ENCODE results near the gene UNKL. TPM values are rescaled to one million over a fixed set of nuclear protein-coding genes. Genes with fewer than 3 reads are reported as not detected.

The UNKL gene
- total RNA-seq, 1 donor from 2014 or later: 26.2 TPM

GRCh38 chr16:1351582-1352362 lies 62.7 kb downstream of the UNKL start, which contains the start of the genes GNPTG and TSR3:
Gene GNPTG (plus strand): TSS chr16:1351931. CDS start chr16:1351966, 35 bp downstream.
Gene TSR3 (minus strand): TSS chr16:1351878. CDS start chr16:1351804, 74 bp downstream.
- Mint-ChIP-seq H3K9me3 (no peaks in the 10 kb centered on the region), H3K27me3 (ENCODE audit: low read depth) (peaks cover 6% of the 10 kb centered on the region), H3K4me3 (peak within 1 kb of the TSS; percentile 89), H3K36me3 (ENCODE audit: low read depth) (peaks cover 4% of the 10 kb centered on the region), H3K4me1 (peaks cover 14% of the 10 kb centered on the region), H3K27ac (ENCODE audit: unreplicated experiment) (no peak within 1 kb of the TSS)
- peak; percentile 80 for DNase-seq (ENCODE audit: low read depth, low spot score)
- TF ChIP-seq, protein P1, sequence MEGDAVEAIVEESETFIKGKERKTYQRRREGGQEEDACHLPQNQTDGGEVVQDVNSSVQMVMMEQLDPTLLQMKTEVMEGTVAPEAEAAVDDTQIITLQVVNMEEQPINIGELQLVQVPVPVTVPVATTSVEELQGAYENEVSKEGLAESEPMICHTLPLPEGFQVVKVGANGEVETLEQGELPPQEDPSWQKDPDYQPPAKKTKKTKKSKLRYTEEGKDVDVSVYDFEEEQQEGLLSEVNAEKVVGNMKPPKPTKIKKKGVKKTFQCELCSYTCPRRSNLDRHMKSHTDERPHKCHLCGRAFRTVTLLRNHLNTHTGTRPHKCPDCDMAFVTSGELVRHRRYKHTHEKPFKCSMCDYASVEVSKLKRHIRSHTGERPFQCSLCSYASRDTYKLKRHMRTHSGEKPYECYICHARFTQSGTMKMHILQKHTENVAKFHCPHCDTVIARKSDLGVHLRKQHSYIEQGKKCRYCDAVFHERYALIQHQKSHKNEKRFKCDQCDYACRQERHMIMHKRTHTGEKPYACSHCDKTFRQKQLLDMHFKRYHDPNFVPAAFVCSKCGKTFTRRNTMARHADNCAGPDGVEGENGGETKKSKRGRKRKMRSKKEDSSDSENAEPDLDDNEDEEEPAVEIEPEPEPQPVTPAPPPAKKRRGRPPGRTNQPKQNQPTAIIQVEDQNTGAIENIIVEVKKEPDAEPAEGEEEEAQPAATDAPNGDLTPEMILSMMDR (conservative IDR thresholded peaks at IDR 0.05): no peak

GRCh38 chr16:1351215-1351581 lies 63.3 kb downstream of the UNKL start:
- peaks cover 4% of the 10 kb centered on the region for H3K36me3 Mint-ChIP-seq (ENCODE audit: low read depth)
- peaks cover 14% of the 10 kb centered on the region for H3K4me1 Mint-ChIP-seq
- H3K27ac Mint-ChIP-seq (ENCODE audit: unreplicated experiment): no peak overlapping the region
- TF ChIP-seq, protein P1 (conservative IDR thresholded peaks at IDR 0.05): no peak
- no peaks in the 10 kb centered on the region for H3K9me3 Mint-ChIP-seq
- H3K4me3 Mint-ChIP-seq: peak overlapping the region; percentile 81
- peaks cover 6% of the 10 kb centered on the region for H3K27me3 Mint-ChIP-seq (ENCODE audit: low read depth)
- no peak for DNase-seq (ENCODE audit: low read depth, low spot score)

DNA sequence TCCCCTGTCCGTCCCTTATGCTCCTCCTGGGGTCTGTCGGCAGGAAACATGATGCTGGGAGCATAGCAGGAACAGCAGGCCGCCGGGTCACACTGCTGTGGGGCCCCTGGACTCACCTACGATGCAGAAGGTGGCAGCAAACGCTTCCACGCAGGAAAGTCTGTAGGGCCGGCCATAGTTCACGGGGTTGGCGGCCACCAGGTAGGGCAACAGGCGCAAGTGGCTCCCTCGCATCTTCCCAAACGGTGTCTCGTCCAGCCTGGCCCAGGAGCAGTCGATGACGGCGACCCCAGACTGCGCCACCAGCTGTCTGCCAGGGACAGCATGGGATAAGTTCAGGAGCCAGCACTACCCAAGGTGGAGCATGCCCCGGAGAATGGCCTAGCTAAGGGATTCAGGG lies 63.8 kb downstream of the UNKL start:
- Mint-ChIP-seq H3K4me3 (peak overlapping the region; percentile 81), H3K36me3 (ENCODE audit: low read depth) (peaks cover 4% of the 10 kb centered on the region), H3K27ac (ENCODE audit: unreplicated experiment) (no peak overlapping the region), H3K9me3 (no peaks in the 10 kb centered on the region), H3K27me3 (ENCODE audit: low read depth) (peaks cover 6% of the 10 kb centered on the region), H3K4me1 (peaks cover 14% of the 10 kb centered on the region)
- TF ChIP-seq, protein P1 (conservative IDR thresholded peaks at IDR 0.05): no peak
- no peak for DNase-seq (ENCODE audit: low read depth, low spot score)

GRCh38 chr16:1349951-1350350 lies 64.6 kb downstream of the UNKL start:
- Mint-ChIP-seq H3K27ac (ENCODE audit: unreplicated experiment) (no peak overlapping the region), H3K27me3 (ENCODE audit: low read depth) (peaks cover 6% of the 10 kb centered on the region), H3K4me1 (peaks cover 14% of the 10 kb centered on the region), H3K9me3 (no peaks in the 10 kb centered on the region), H3K36me3 (ENCODE audit: low read depth) (peaks cover 4% of the 10 kb centered on the region), H3K4me3 (peak overlapping the region; percentile 81)
- TF ChIP-seq, protein P1 (conservative IDR thresholded peaks at IDR 0.05): no peak
- DNase-seq (ENCODE audit: low read depth, low spot score): no peak

DNA sequence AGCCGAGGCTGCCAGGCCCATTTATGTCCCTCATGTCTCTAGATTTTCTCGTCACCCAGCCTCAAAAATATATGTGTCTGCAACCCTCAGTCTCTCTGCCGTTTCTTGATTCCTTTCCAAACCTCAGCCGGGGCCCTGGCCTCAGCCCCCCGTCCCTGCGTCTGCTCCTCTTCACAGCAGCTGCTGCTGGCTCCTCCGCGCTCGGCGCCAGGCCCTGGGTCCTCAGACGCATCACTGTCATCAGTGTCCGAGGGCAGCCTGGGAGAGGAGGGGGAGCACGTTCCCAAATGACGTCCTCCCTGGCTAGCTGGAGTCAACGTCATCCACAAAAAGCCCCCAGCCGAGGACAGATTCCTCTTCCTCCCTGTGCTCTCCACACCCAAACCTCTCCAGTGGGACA lies 65.2 kb downstream of the UNKL start:
- H3K4me1 Mint-ChIP-seq: peaks cover 14% of the 10 kb centered on the region
- H3K9me3 Mint-ChIP-seq: no peaks in the 10 kb centered on the region
- TF ChIP-seq, protein P1 (conservative IDR thresholded peaks at IDR 0.05): no peak
- no peak overlapping the region for H3K4me3 Mint-ChIP-seq
- DNase-seq (ENCODE audit: low read depth, low spot score): no peak
- H3K27me3 Mint-ChIP-seq (ENCODE audit: low read depth): peaks cover 6% of the 10 kb centered on the region
- H3K36me3 Mint-ChIP-seq (ENCODE audit: low read depth): peaks cover 4% of the 10 kb centered on the region
- no peak overlapping the region for H3K27ac Mint-ChIP-seq (ENCODE audit: unreplicated experiment)
